C4-2B (cell line): ENCODE data around the gene MCCD1.

Source experiments
- ZFX ChIP-seq: fragments of 450-650 bp; IDR thresholded peaks from 2 replicates; pipeline ENCODE4 v1.6.1; 2017
- TF ChIP-seq, protein P1 (sequence below): fragments of 450-650 bp; conservative IDR thresholded peaks from 2 replicates; pipeline ENCODE4 v1.5.1; 2017; ENCODE audit warnings: mild to moderate bottlenecking

DNA sequence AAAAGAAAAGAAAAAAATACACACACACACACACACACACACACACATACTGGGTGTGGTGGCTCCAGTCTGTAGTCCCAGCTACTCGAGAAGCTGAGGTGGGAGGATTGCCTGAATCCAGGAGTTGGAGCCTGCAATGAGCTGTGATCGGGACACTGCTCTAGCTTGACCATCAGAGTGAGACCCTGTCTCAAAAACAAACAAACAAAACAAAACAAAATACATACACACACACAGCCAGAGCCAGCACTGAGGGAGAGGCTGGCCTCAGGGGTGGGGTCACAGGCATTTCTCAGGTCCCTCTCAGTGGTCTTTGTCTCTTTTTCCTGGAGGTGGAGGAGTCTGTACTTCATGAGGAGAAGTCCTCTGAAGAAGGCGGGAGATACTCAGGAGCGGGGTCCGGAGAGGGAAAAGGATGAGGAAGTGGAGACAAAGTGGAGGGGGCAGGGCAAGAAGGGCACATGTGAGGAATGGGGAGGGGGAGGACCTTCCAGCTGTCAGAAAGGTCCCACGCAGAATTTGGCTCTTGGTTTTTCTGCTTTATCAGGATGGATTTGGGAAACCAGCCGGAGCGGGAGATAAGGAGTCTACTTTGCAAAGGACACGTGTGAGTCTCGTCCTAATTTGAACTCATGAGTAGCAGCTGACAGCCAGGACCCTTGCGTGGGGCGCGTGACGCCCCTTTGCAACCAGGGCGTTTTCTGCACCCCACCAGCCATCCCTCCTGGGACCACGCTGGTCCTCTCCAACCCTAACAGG lies 38.5 kb upstream of the MCCD1 start:
- TF ChIP-seq, protein P1, sequence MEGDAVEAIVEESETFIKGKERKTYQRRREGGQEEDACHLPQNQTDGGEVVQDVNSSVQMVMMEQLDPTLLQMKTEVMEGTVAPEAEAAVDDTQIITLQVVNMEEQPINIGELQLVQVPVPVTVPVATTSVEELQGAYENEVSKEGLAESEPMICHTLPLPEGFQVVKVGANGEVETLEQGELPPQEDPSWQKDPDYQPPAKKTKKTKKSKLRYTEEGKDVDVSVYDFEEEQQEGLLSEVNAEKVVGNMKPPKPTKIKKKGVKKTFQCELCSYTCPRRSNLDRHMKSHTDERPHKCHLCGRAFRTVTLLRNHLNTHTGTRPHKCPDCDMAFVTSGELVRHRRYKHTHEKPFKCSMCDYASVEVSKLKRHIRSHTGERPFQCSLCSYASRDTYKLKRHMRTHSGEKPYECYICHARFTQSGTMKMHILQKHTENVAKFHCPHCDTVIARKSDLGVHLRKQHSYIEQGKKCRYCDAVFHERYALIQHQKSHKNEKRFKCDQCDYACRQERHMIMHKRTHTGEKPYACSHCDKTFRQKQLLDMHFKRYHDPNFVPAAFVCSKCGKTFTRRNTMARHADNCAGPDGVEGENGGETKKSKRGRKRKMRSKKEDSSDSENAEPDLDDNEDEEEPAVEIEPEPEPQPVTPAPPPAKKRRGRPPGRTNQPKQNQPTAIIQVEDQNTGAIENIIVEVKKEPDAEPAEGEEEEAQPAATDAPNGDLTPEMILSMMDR: no peak
- TF ChIP-seq ZFX: no peak
